ENCODE measurements around the gene MPV17L. TPM values are rescaled to one million over a fixed set of nuclear protein-coding genes. Genes with fewer than 3 reads are reported as not detected.
"Not testable (repeated sequence)": the region's sequence is repeated elsewhere in the genome, so short reads cannot be mapped to it uniquely, and the experiment has no call there.

MPV17L gene
- total RNA-seq, 1 experiment from 2014 or later = 0.11 TPM

DNA sequence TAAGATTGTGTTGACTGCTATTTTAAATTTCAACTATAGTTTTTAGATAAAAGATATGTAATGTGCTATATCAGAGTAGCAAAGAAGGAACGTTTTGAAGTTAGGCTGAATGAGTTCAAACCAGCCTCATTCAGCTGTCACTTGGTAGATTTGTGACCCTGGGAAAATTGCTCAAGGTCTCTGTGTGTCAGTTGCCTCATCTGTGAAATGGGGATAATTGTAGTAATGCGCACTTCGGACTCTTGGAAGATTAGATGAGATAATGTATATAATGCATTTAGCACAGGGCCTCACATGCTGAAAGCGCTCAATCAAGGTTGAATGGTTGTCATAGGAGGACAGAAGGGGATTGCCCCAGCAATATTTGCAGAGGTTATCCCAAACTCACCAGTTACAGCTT, 43.5 kb downstream of the MPV17L start:
- Histone ChIP-seq H3K4me1 (replicated peaks; ENCODE audit: insufficient read depth) (peaks cover 41% of the 10 kb centered on the region), H3F3A (ENCODE audit: insufficient read depth, low read depth) (peaks cover 43% of the 10 kb centered on the region), H3K4me2 (no peak overlapping the region), H3K36me3 (ENCODE audit: low read depth) (no peaks in the 10 kb centered on the region), H3K27me3 (ENCODE audit: insufficient read depth, low read depth) (no peaks in the 10 kb centered on the region), H3K9me2 (ENCODE audit: insufficient read depth) (no peaks in the 10 kb centered on the region), H3K27ac (peak overlapping the region; percentile 81), H3K9me3 (ENCODE audit: insufficient read depth, low read depth) (no peaks in the 10 kb centered on the region), H4K20me1 (ENCODE audit: insufficient read depth) (no peaks in the 10 kb centered on the region), H3K4me3 (no peak overlapping the region), H3K79me2 (ENCODE audit: low read depth) (no peaks in the 10 kb centered on the region), H2AFZ (no peak overlapping the region)
- POLR2A ChIA-PET (ENCODE audit: unreplicated experiment) = no interaction called here
- TF ChIP-seq, protein P1, sequence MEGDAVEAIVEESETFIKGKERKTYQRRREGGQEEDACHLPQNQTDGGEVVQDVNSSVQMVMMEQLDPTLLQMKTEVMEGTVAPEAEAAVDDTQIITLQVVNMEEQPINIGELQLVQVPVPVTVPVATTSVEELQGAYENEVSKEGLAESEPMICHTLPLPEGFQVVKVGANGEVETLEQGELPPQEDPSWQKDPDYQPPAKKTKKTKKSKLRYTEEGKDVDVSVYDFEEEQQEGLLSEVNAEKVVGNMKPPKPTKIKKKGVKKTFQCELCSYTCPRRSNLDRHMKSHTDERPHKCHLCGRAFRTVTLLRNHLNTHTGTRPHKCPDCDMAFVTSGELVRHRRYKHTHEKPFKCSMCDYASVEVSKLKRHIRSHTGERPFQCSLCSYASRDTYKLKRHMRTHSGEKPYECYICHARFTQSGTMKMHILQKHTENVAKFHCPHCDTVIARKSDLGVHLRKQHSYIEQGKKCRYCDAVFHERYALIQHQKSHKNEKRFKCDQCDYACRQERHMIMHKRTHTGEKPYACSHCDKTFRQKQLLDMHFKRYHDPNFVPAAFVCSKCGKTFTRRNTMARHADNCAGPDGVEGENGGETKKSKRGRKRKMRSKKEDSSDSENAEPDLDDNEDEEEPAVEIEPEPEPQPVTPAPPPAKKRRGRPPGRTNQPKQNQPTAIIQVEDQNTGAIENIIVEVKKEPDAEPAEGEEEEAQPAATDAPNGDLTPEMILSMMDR (conservative IDR thresholded peaks at IDR 0.05) = no peak
- no peak for TF ChIP-seq EZH2 (IDR thresholded peaks at IDR 0.05; ENCODE audit: low read depth)
- no peak for DNase-seq
- BruUV-seq (replicated peaks) = no TSS peak
- CTCF ChIA-PET = no interaction called here
- intact Hi-C loops (cut with micrococcal nuclease; ENCODE audit: unreplicated experiment) = no loop called here

GRCh38 chr16:15439521-15439920, 44.0 kb downstream of the MPV17L start:
- ChIA-PET CTCF (interaction anchor here (0.6 kb wide), 1 partner anchor 317 kb away, joined by 3 read pairs; no protein-coding TSS in a partner anchor), POLR2A (ENCODE audit: unreplicated experiment) (no interaction called here)
- Histone ChIP-seq H3K27ac (peak overlapping the region; percentile 81), H3K9me2 (ENCODE audit: insufficient read depth) (no peaks in the 10 kb centered on the region), H3K9me3 (ENCODE audit: insufficient read depth, low read depth) (no peaks in the 10 kb centered on the region), H3F3A (ENCODE audit: insufficient read depth, low read depth) (peaks cover 43% of the 10 kb centered on the region), H3K4me3 (no peak overlapping the region), H3K27me3 (ENCODE audit: insufficient read depth, low read depth) (no peaks in the 10 kb centered on the region), H3K79me2 (ENCODE audit: low read depth) (no peaks in the 10 kb centered on the region), H3K4me2 (peak overlapping the region; percentile 45), H4K20me1 (ENCODE audit: insufficient read depth) (no peaks in the 10 kb centered on the region), H2AFZ (no peak overlapping the region), H3K4me1 (replicated peaks; ENCODE audit: insufficient read depth) (peaks cover 41% of the 10 kb centered on the region), H3K36me3 (ENCODE audit: low read depth) (no peaks in the 10 kb centered on the region)
- TF ChIP-seq, protein P1 (conservative IDR thresholded peaks at IDR 0.05) = no peak
- no peak for TF ChIP-seq EZH2 (IDR thresholded peaks at IDR 0.05; ENCODE audit: low read depth)
- intact Hi-C loops (cut with micrococcal nuclease; ENCODE audit: unreplicated experiment) = no loop called here
- DNase-seq = no peak
- BruUV-seq (replicated peaks) = no TSS peak

- peaks cover 41% of the 10 kb centered on the region for H3K4me1 ChIP-seq (replicated peaks; ENCODE audit: insufficient read depth)
- CTCF ChIA-PET = no interaction called here
- no peaks in the 10 kb centered on the region for H3K36me3 ChIP-seq (ENCODE audit: low read depth)
- TF ChIP-seq, protein P1 (conservative IDR thresholded peaks at IDR 0.05) = no peak
- no peak for TF ChIP-seq EZH2 (IDR thresholded peaks at IDR 0.05; ENCODE audit: low read depth)
- BruUV-seq (replicated peaks) = no TSS peak
- H4K20me1 ChIP-seq (ENCODE audit: insufficient read depth) = no peaks in the 10 kb centered on the region
- peaks cover 43% of the 10 kb centered on the region for H3F3A ChIP-seq (ENCODE audit: insufficient read depth, low read depth)
- DNase-seq = peak in 1 of 2 experiments; percentile 75
- no peaks in the 10 kb centered on the region for H3K27me3 ChIP-seq (ENCODE audit: insufficient read depth, low read depth)
- peak overlapping the region; percentile 81 for H3K27ac ChIP-seq
- no peak overlapping the region for H3K4me3 ChIP-seq
- intact Hi-C loops (cut with micrococcal nuclease; ENCODE audit: unreplicated experiment) = no loop called here
- H2AFZ ChIP-seq = no peak overlapping the region
- H3K4me2 ChIP-seq = peak overlapping the region; percentile 45
- H3K79me2 ChIP-seq (ENCODE audit: low read depth) = no peaks in the 10 kb centered on the region
- no peaks in the 10 kb centered on the region for H3K9me2 ChIP-seq (ENCODE audit: insufficient read depth)
- POLR2A ChIA-PET (ENCODE audit: unreplicated experiment) = no interaction called here
- no peaks in the 10 kb centered on the region for H3K9me3 ChIP-seq (ENCODE audit: insufficient read depth, low read depth)
Observed at GRCh38 chr16:15440852-15441251, 45.3 kb downstream of the MPV17L start.

DNA sequence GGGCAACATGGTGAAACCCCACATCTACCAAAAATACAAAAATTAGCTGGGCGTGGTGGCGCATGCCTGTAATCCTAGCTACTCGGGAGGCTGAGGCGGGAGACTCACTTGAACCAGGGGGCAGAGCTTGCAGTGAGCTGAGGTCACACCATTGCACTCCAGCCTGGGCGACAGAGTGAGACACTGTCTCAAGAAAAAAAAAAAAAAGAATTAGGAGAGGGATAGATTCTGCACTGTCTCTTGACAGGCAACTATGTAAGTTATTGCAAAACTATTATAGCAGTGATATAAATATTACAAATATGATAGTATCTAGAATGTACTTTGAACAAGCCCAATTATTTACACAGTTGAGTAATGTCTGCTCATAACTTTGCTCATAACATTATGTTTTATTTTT, 46.6 kb downstream of the MPV17L start:
- H3K27me3 ChIP-seq (ENCODE audit: insufficient read depth, low read depth); H3K79me2 ChIP-seq (ENCODE audit: low read depth); H3K9me3 ChIP-seq (ENCODE audit: insufficient read depth, low read depth); CTCF ChIA-PET; H3K9me2 ChIP-seq (ENCODE audit: insufficient read depth); H3K4me2 ChIP-seq; POLR2A ChIA-PET (ENCODE audit: unreplicated experiment); H3K36me3 ChIP-seq (ENCODE audit: low read depth); BruUV-seq (replicated peaks); H3K4me3 ChIP-seq; intact Hi-C loops (cut with micrococcal nuclease; ENCODE audit: unreplicated experiment); H4K20me1 ChIP-seq (ENCODE audit: insufficient read depth); H2AFZ ChIP-seq: not testable (repeated sequence)
- DNase-seq = peak in 1 of 2 experiments; percentile 73
- Histone ChIP-seq H3K4me1 (replicated peaks; ENCODE audit: insufficient read depth) (peaks cover 41% of the 10 kb centered on the region), H3K27ac (peak overlapping the region; percentile 81), H3F3A (ENCODE audit: insufficient read depth, low read depth) (peaks cover 43% of the 10 kb centered on the region)

Measured in PC-9 (cell line).